ENCODE data around the gene TFR2. TPM values are rescaled to one million over a fixed set of nuclear protein-coding genes. Genes with fewer than 3 reads are reported as not detected.

TFR2 gene
- total RNA-seq, 1 experiment from 2014 or later = 9.1 TPM

- ATAC-seq = no peak
- no peak overlapping the region for H3K4me3 ChIP-seq (ENCODE audit: low read depth in 2 of 2, low read length in 2 of 2)
- H3K27ac ChIP-seq (ENCODE audit: low read length) = no peak overlapping the region
- H3K4me1 ChIP-seq (ENCODE audit: control insufficient read depth, insufficient read depth, low read length) = peaks cover 20% of the 10 kb centered on the region
- H3K27me3 ChIP-seq (ENCODE audit: control insufficient read depth, insufficient read depth, low read length) = no peaks in the 10 kb centered on the region
- no peaks in the 10 kb centered on the region for H3K9me3 ChIP-seq (ENCODE audit: control insufficient read depth, insufficient read depth, low read depth, low read length)
- H3K36me3 ChIP-seq (ENCODE audit: control insufficient read depth, insufficient read depth, low read length) = peaks cover 3% of the 10 kb centered on the region; the same call in 1 of the 2 replicates
- intact Hi-C loops (cut with micrococcal nuclease; ENCODE audit: unreplicated experiment) = loop anchor here (10.0 kb wide), 1 partner anchor 54 kb away; no protein-coding TSS in a partner anchor
- in situ Hi-C loops (cut with HindIII; ENCODE audit: low pct_unique_long_range_greater_than_20kb, low sequenced_read_pairs) = no loop called here
- CTCF ChIA-PET = no interaction called here
- DNase-seq (ENCODE audit: low read depth, low spot score) = no peak
- TF ChIP-seq SIN3A (IDR thresholded peaks at IDR 0.05; ENCODE audit: borderline replicate concordance, insufficient read depth, low read depth, low read length) (no peak), TCF7L2 (IDR thresholded peaks at IDR 0.05; ENCODE audit: low read depth, low read length) (no peak), POLR2AphosphoS5 (IDR thresholded peaks at IDR 0.05; ENCODE audit: low read depth, low read length) (no peak)
- TF ChIP-seq, protein P1, sequence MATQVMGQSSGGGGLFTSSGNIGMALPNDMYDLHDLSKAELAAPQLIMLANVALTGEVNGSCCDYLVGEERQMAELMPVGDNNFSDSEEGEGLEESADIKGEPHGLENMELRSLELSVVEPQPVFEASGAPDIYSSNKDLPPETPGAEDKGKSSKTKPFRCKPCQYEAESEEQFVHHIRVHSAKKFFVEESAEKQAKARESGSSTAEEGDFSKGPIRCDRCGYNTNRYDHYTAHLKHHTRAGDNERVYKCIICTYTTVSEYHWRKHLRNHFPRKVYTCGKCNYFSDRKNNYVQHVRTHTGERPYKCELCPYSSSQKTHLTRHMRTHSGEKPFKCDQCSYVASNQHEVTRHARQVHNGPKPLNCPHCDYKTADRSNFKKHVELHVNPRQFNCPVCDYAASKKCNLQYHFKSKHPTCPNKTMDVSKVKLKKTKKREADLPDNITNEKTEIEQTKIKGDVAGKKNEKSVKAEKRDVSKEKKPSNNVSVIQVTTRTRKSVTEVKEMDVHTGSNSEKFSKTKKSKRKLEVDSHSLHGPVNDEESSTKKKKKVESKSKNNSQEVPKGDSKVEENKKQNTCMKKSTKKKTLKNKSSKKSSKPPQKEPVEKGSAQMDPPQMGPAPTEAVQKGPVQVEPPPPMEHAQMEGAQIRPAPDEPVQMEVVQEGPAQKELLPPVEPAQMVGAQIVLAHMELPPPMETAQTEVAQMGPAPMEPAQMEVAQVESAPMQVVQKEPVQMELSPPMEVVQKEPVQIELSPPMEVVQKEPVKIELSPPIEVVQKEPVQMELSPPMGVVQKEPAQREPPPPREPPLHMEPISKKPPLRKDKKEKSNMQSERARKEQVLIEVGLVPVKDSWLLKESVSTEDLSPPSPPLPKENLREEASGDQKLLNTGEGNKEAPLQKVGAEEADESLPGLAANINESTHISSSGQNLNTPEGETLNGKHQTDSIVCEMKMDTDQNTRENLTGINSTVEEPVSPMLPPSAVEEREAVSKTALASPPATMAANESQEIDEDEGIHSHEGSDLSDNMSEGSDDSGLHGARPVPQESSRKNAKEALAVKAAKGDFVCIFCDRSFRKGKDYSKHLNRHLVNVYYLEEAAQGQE (IDR thresholded peaks at IDR 0.05; ENCODE audit: insufficient read depth in 1 of 2, low read depth in 2 of 2, low read length in 1 of 2) = no peak
- TF ChIP-seq, protein P2, sequence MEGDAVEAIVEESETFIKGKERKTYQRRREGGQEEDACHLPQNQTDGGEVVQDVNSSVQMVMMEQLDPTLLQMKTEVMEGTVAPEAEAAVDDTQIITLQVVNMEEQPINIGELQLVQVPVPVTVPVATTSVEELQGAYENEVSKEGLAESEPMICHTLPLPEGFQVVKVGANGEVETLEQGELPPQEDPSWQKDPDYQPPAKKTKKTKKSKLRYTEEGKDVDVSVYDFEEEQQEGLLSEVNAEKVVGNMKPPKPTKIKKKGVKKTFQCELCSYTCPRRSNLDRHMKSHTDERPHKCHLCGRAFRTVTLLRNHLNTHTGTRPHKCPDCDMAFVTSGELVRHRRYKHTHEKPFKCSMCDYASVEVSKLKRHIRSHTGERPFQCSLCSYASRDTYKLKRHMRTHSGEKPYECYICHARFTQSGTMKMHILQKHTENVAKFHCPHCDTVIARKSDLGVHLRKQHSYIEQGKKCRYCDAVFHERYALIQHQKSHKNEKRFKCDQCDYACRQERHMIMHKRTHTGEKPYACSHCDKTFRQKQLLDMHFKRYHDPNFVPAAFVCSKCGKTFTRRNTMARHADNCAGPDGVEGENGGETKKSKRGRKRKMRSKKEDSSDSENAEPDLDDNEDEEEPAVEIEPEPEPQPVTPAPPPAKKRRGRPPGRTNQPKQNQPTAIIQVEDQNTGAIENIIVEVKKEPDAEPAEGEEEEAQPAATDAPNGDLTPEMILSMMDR (IDR thresholded peaks at IDR 0.05) = no peak
- POLR2A ChIA-PET = no interaction called here
- BruUV-seq (replicated peaks) = no TSS peak
Observed at GRCh38 chr7:100688326-100688860, 47.0 kb upstream of the TFR2 start.

DNA sequence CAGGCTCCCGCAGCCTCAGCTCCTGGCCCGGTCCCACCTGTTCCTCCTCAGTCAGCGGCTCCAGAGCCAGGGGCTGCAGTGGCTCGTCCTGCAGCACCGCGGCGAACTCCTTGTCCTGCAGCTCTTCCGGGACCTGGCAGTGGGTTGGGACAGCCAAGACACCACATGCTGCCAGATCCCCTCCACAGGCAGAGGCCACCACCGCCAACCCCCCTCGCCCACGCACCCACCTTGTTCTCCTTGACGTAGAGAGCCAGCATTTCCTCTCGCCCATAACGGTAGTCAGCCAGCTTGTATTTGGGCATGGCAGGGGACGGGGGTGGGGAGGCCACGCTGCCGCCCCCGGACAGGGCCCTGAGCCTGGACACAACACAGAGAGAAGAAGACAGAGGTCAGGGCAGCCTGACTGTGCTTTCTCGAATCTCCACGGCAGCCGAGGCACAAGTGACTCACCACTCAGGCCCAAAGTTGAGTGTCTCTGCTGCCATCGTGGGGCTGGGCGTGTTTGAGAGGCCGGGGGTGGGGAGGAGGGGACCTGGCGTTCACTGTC lies 46.5 kb upstream of the TFR2 start:
- DNase-seq (ENCODE audit: low read depth, low spot score) (no peak), ATAC-seq (no peak)
- TF ChIP-seq POLR2AphosphoS5 (IDR thresholded peaks at IDR 0.05; ENCODE audit: low read depth, low read length) = no peak
- TF ChIP-seq, protein P2 (IDR thresholded peaks at IDR 0.05) = no peak
- TF ChIP-seq SIN3A (IDR thresholded peaks at IDR 0.05; ENCODE audit: borderline replicate concordance, insufficient read depth, low read depth, low read length) = no peak
- TF ChIP-seq, protein P1 (IDR thresholded peaks at IDR 0.05; ENCODE audit: insufficient read depth in 1 of 2, low read depth in 2 of 2, low read length in 1 of 2) = no peak
- TF ChIP-seq TCF7L2 (IDR thresholded peaks at IDR 0.05; ENCODE audit: low read depth, low read length) = no peak
- intact Hi-C loops (cut with micrococcal nuclease; ENCODE audit: unreplicated experiment) = loop anchor here (10.0 kb wide), 1 partner anchor 53 kb away; no protein-coding TSS in a partner anchor
- POLR2A ChIA-PET = no interaction called here
- Histone ChIP-seq H3K36me3 (ENCODE audit: control insufficient read depth, insufficient read depth, low read length) (no peaks in the 10 kb centered on the region), H3K9me3 (ENCODE audit: control insufficient read depth, insufficient read depth, low read depth, low read length) (no peaks in the 10 kb centered on the region), H3K27me3 (ENCODE audit: control insufficient read depth, insufficient read depth, low read length) (no peaks in the 10 kb centered on the region), H3K27ac (ENCODE audit: low read length) (no peak overlapping the region), H3K4me1 (ENCODE audit: control insufficient read depth, insufficient read depth, low read length) (peaks cover 19% of the 10 kb centered on the region), H3K4me3 (ENCODE audit: low read depth in 2 of 2, low read length in 2 of 2) (no peak overlapping the region)
- in situ Hi-C loops (cut with HindIII; ENCODE audit: low pct_unique_long_range_greater_than_20kb, low sequenced_read_pairs) = no loop called here
- BruUV-seq (replicated peaks) = no TSS peak
- CTCF ChIA-PET = no interaction called here
